GM21526 (cell line): ENCODE data around the gene GATAD2A.
"Not testable (repeated sequence)": the region's sequence is repeated elsewhere in the genome, so short reads cannot be mapped to it uniquely, and the experiment has no call there.

Experiments used
- ATAC-seq: cut with Tn5 transposase; IDR thresholded peaks from one replicate; pipeline ENCODE4 v1.9.1; 2021; ENCODE audit warnings: moderate library complexity; ENCODE audit not compliant: unreplicated experiment, low FRiP score

The GATAD2A gene

GRCh38 chr19:19387108-19387507, 18.4 kb upstream of the GATAD2A start:
- ATAC-seq, result no peak

- ATAC-seq, result no peak
Measured at GRCh38 chr19:19388568-19389555, 16.6 kb upstream of the GATAD2A start.

- ATAC-seq, result not testable (repeated sequence)
Measured at GRCh38 chr19:19389683-19390082, 15.8 kb upstream of the GATAD2A start.

- ATAC-seq, result not testable (repeated sequence)
Measured at GRCh38 chr19:19394333-19394732, 11.1 kb upstream of the GATAD2A start.

- no peak for ATAC-seq
Measured at GRCh38 chr19:19399733-19400433, 5.6 kb upstream of the GATAD2A start.

GRCh38 chr19:19402656-19403372, 2.7 kb upstream of the GATAD2A start:
- ATAC-seq, result no peak

- no peak for ATAC-seq
Measured at GRCh38 chr19:19403373-19403901, 2.0 kb upstream of the GATAD2A start.

GRCh38 chr19:19405971-19406877, 749 bp downstream of the GATAD2A start:
- ATAC-seq, result no peak

- ATAC-seq, result no peak
Measured at GRCh38 chr19:19406878-19407632, 1.6 kb downstream of the GATAD2A start.

- no peak for ATAC-seq
Measured at GRCh38 chr19:19407633-19407930, 2.1 kb downstream of the GATAD2A start.

- no peak for ATAC-seq
Measured at GRCh38 chr19:19409205-19409604, 3.7 kb downstream of the GATAD2A start.

GRCh38 chr19:19409631-19410030, 4.2 kb downstream of the GATAD2A start:
- no peak for ATAC-seq

- no peak for ATAC-seq
Measured at GRCh38 chr19:19410553-19411550, 5.4 kb downstream of the GATAD2A start.

GRCh38 chr19:19416280-19416679, 10.8 kb downstream of the GATAD2A start:
- ATAC-seq, result no peak

GRCh38 chr19:19417046-19417445, 11.6 kb downstream of the GATAD2A start:
- ATAC-seq, result no peak

- no peak for ATAC-seq
Measured at GRCh38 chr19:19417628-19418245, 12.3 kb downstream of the GATAD2A start.

GRCh38 chr19:19418555-19419260, 13.2 kb downstream of the GATAD2A start:
- ATAC-seq, result no peak
